ENCODE data around the gene OTOP3. TPM values are rescaled to one million over a fixed set of nuclear protein-coding genes. Genes with fewer than 3 reads are reported as not detected.
"Not testable (repeated sequence)": the region's sequence is repeated elsewhere in the genome, so short reads cannot be mapped to it uniquely, and the experiment has no call there.

OTOP3 gene
- total RNA-seq, 1 donor from 2014 or later: not detected

GRCh38 chr17:74901353-74902135, 34.2 kb upstream of the OTOP3 start:
- no peak overlapping the region for H3K27ac Mint-ChIP-seq (ENCODE audit: unreplicated experiment)
- no peak for DNase-seq (ENCODE audit: low spot score)
- no peaks in the 10 kb centered on the region for H3K9me3 Mint-ChIP-seq (ENCODE audit: unreplicated experiment)
- peaks cover 7% of the 10 kb centered on the region for H3K27me3 Mint-ChIP-seq (ENCODE audit: unreplicated experiment)
- no peaks in the 10 kb centered on the region for H3K36me3 Mint-ChIP-seq (ENCODE audit: low read depth, unreplicated experiment)
- TF ChIP-seq CTCF (IDR thresholded peaks at IDR 0.05; ENCODE audit: unreplicated experiment): no peak
- H3K4me1 Mint-ChIP-seq (ENCODE audit: unreplicated experiment): no peaks in the 10 kb centered on the region
- no peak overlapping the region for H3K4me3 Mint-ChIP-seq (ENCODE audit: unreplicated experiment)

GRCh38 chr17:74903034-74903433, 32.7 kb upstream of the OTOP3 start:
- peaks cover 7% of the 10 kb centered on the region for H3K27me3 Mint-ChIP-seq (ENCODE audit: unreplicated experiment)
- TF ChIP-seq CTCF (IDR thresholded peaks at IDR 0.05; ENCODE audit: unreplicated experiment): no peak
- H3K36me3 Mint-ChIP-seq (ENCODE audit: low read depth, unreplicated experiment): no peaks in the 10 kb centered on the region

GRCh38 chr17:74903671-74904070, 32.0 kb upstream of the OTOP3 start:
- H3K27ac Mint-ChIP-seq (ENCODE audit: unreplicated experiment): no peak overlapping the region
- peaks cover 8% of the 10 kb centered on the region for H3K27me3 Mint-ChIP-seq (ENCODE audit: unreplicated experiment)
- H3K4me3 Mint-ChIP-seq (ENCODE audit: unreplicated experiment): no peak overlapping the region
- DNase-seq (ENCODE audit: low spot score): no peak
- no peaks in the 10 kb centered on the region for H3K36me3 Mint-ChIP-seq (ENCODE audit: low read depth, unreplicated experiment)
- peaks cover 3% of the 10 kb centered on the region for H3K4me1 Mint-ChIP-seq (ENCODE audit: unreplicated experiment)
- H3K9me3 Mint-ChIP-seq (ENCODE audit: unreplicated experiment): no peaks in the 10 kb centered on the region
- no peak for TF ChIP-seq CTCF (IDR thresholded peaks at IDR 0.05; ENCODE audit: unreplicated experiment)

More at GRCh38 chr17:74903034-74903433, 32.7 kb upstream of the OTOP3 start:
- Mint-ChIP-seq H3K9me3 (ENCODE audit: unreplicated experiment) (no peaks in the 10 kb centered on the region), H3K27ac (ENCODE audit: unreplicated experiment) (no peak overlapping the region), H3K4me1 (ENCODE audit: unreplicated experiment) (no peaks in the 10 kb centered on the region), H3K4me3 (ENCODE audit: unreplicated experiment) (no peak overlapping the region)
- DNase-seq (ENCODE audit: low spot score): no peak

- Mint-ChIP-seq H3K4me3 (ENCODE audit: unreplicated experiment) (no peak overlapping the region), H3K9me3 (ENCODE audit: unreplicated experiment) (no peaks in the 10 kb centered on the region), H3K27ac (ENCODE audit: unreplicated experiment) (no peak overlapping the region), H3K4me1 (ENCODE audit: unreplicated experiment) (peaks cover 4% of the 10 kb centered on the region), H3K36me3 (ENCODE audit: low read depth, unreplicated experiment) (no peaks in the 10 kb centered on the region), H3K27me3 (ENCODE audit: unreplicated experiment) (peaks cover 7% of the 10 kb centered on the region)
- DNase-seq (ENCODE audit: low spot score): no peak
- no peak for TF ChIP-seq CTCF (IDR thresholded peaks at IDR 0.05; ENCODE audit: unreplicated experiment)
These were observed 30.9 kb upstream of the OTOP3 start for GRCh38 chr17:74904687-74905409.

- H3K27ac Mint-ChIP-seq (ENCODE audit: unreplicated experiment): peak overlapping the region; percentile 74
- not testable (repeated sequence) for H3K4me1 Mint-ChIP-seq (ENCODE audit: unreplicated experiment); H3K9me3 Mint-ChIP-seq (ENCODE audit: unreplicated experiment); H3K27me3 Mint-ChIP-seq (ENCODE audit: unreplicated experiment); H3K4me3 Mint-ChIP-seq (ENCODE audit: unreplicated experiment); DNase-seq (ENCODE audit: low spot score); H3K36me3 Mint-ChIP-seq (ENCODE audit: low read depth, unreplicated experiment)
These were observed 29.4 kb upstream of the OTOP3 start for GRCh38 chr17:74906214-74906793.
